Gastrocnemius medialis (tissue), 4 donors: ENCODE measurements around the gene SLC49A4. TPM values are rescaled to one million over a fixed set of nuclear protein-coding genes. Genes with fewer than 3 reads are reported as not detected.
A peak's percentile ranks its signal among the peaks of the same experiment; 100 is the strongest.
"Not testable (repeated sequence)": the region's sequence is repeated elsewhere in the genome, so short reads cannot be mapped to it uniquely, and the experiment has no call there.

Experiments used
- ATAC-seq, 2 donors: fragments of 150-250 bp; one replicate each; pipeline ENCODE4 v1.9.1; 2016
- DNase-seq, 2 donors: peaks; one replicate each; pipeline ENCODE4 v3.0.0-alpha.2; 2019
- H3K27ac ChIP-seq, 4 donors: fragments of 200-600 bp; sonication (generic); 1 replicate in 1 of 4; 2 replicates in 3 of 4; pipeline ENCODE4 v1.5.1; 2016 to 2018; ENCODE audit warnings: mild to moderate bottlenecking in 2 of 4, moderate library complexity in 1 of 4
- H3K27me3 ChIP-seq, 3 donors: fragments of 200-600 bp; sonication (generic) in 2 of 3; 1 replicate in 1 of 3; 2 replicates in 2 of 3; pipeline versions ENCODE4 v1.5.1 to v1.6.0; 2016 to 2019; ENCODE audit warnings: mild to moderate bottlenecking in 1 of 3, moderate library complexity in 1 of 3
- H3K36me3 ChIP-seq, 2 donors: fragments of 200-600 bp; sonication (generic) in 1 of 2; one replicate each; pipeline ENCODE4 v1.5.1; 2017 to 2018
- H3K4me1 ChIP-seq, 2 donors: fragments of 200-600 bp; sonication (generic) in 1 of 2; one replicate each; pipeline ENCODE4 v1.5.1; 2016 to 2017; ENCODE audit warnings: mild to moderate bottlenecking in 2 of 2
- H3K4me3 ChIP-seq, 4 donors: fragments of 200-600 bp; sonication (generic) in 3 of 4; 1 replicate in 1 of 4; 2 replicates in 3 of 4; pipeline ENCODE4 v1.5.1; 2016 to 2019; ENCODE audit warnings: mild to moderate bottlenecking in 2 of 4
- H3K9me3 ChIP-seq, 3 donors: fragments of 200-600 bp; sonication (generic) in 2 of 3; 1 replicate in 1 of 3; 2 replicates in 2 of 3; pipeline ENCODE4 v1.5.1; 2016 to 2019
- CTCF ChIP-seq, 5 experiments: fragments of 450-650 bp in 3 of 5; fragments of 200-600 bp in 2 of 5; sonication (generic) in 2 of 5; IDR thresholded peaks in 4 of 5; conservative IDR thresholded peaks in 1 of 5; 1 replicate in 4 of 5; 2 replicates in 1 of 5; pipeline ENCODE4 v1.5.1; 2016 to 2019; ENCODE audit warnings: antibody characterized with exemption in 5 of 5, mild to moderate bottlenecking in 3 of 5, moderate library complexity in 3 of 5
- POLR2A ChIP-seq, 2 donors: fragments of 450-650 bp; IDR thresholded peaks; one replicate each; pipeline ENCODE4 v1.6.1; 2017; ENCODE audit warnings: antibody characterized with exemption in 2 of 2, mild to moderate bottlenecking in 2 of 2, moderate library complexity in 2 of 2
- in situ Hi-C, 4 donors: fragments of 200-750 bp; cut with MboI; loops; one replicate each; pipeline versions ENCODE4 v1.15.0 to v1.8.0; 2017; ENCODE audit warnings: low sequenced_read_pairs in 4 of 4
- intact Hi-C: fragments of 100-400 bp; cut with DNase I; formaldehyde crosslinking; loops from one replicate; pipeline ENCODE4 v1.15.1; 2023; ENCODE audit warnings: low total_unique reads
- total RNA-seq, 4 donors: library from RNA; depleted of rRNA; stranded (reverse); fragments of >200 nt; gene quantifications; one replicate each; pipeline versions ENCODE4 v1.1.0 to v1.2.3, GENCODE V29; 2016

Gene SLC49A4
- total RNA-seq: 10 to 100 TPM; 29.0 to 81.7 (median 44.8) TPM

- Histone ChIP-seq H3K27me3 (no peaks in the 10 kb centered on the region), H3K36me3 (no peaks in the 10 kb centered on the region), H3K9me3 (no peaks in the 10 kb centered on the region), H3K27ac (peak within 1 kb of the TSS; percentile 95 to 99 (median 96)), H3K4me1 (peaks cover 53 to 59% of the 10 kb centered on the region in 2 donors), H3K4me3 (peak within 1 kb of the TSS; percentile 74 to 90 (median 78))
- in situ Hi-C loops (loop anchor here in 1 of 4 donors (25.0 kb wide), 1 partner anchor 408 kb away; the partner anchor contains the start of genes FAM162A and MIX23), intact Hi-C loops (loop anchor here (2.0 to 10.0 kb wide), 4 partner anchors 30 to 1200 kb away; partner anchors contain the start of genes FBXO40, KPNA1 and PARP14)
- peak; percentile 69 to 87 for DNase-seq
- peak in 1 of 5 experiments; percentile 10 for TF ChIP-seq CTCF (IDR thresholded peaks at IDR 0.05 in 4 of 5, conservative IDR thresholded peaks at IDR 0.05 in 1 of 5)
- TF ChIP-seq POLR2A (IDR thresholded peaks at IDR 0.05): peak; percentile 93 to 97
- ATAC-seq: peak; percentile 68 to 77
These were observed at the start of gene SLC49A4 for GRCh38 chr3:122794779-122795673. TSS of gene SLC49A4 (plus strand) at chr3:122795069. CDS start at chr3:122795193, 124 bp downstream.

- in situ Hi-C loops: no loop called here
- no peaks in the 10 kb centered on the region for H3K4me1 ChIP-seq
- no peaks in the 10 kb centered on the region for H3K9me3 ChIP-seq
- TF ChIP-seq CTCF (IDR thresholded peaks at IDR 0.05 in 4 of 5, conservative IDR thresholded peaks at IDR 0.05 in 1 of 5) (no peak), POLR2A (IDR thresholded peaks at IDR 0.05) (no peak)
- ATAC-seq: peak; percentile 65 to 74
- H3K27me3 ChIP-seq: no peaks in the 10 kb centered on the region
- no peak for DNase-seq
- no peak overlapping the region for H3K4me3 ChIP-seq
- H3K27ac ChIP-seq: peak overlapping the region in 3 of 4 donors; percentile 23 to 41 (median 29)
- H3K36me3 ChIP-seq: peaks cover 0 to 32% of the 10 kb centered on the region in 2 donors
- intact Hi-C loops: no loop called here
These were observed 49.4 kb upstream of the SLC49A4 start for GRCh38 chr3:122745369-122746021.

- H3K36me3 ChIP-seq: peaks cover 0 to 40% of the 10 kb centered on the region in 2 donors
- H3K4me3 ChIP-seq, DNase-seq, H3K27me3 ChIP-seq, H3K9me3 ChIP-seq, H3K27ac ChIP-seq, intact Hi-C loops, in situ Hi-C loops, H3K4me1 ChIP-seq, ATAC-seq: not testable (repeated sequence)
These were observed 47.6 kb upstream of the SLC49A4 start for GRCh38 chr3:122747295-122747694.

GRCh38 chr3:122748347-122748746 is 46.5 kb upstream of the SLC49A4 start:
- intact Hi-C loops: no loop called here
- Histone ChIP-seq H3K4me1 (no peaks in the 10 kb centered on the region), H3K27ac (no peak overlapping the region), H3K9me3 (no peaks in the 10 kb centered on the region), H3K4me3 (no peak overlapping the region), H3K36me3 (peaks cover 0 to 38% of the 10 kb centered on the region in 2 donors), H3K27me3 (no peaks in the 10 kb centered on the region)
- ATAC-seq (no peak), DNase-seq (no peak)
- TF ChIP-seq POLR2A (IDR thresholded peaks at IDR 0.05): no peak
- no peak for TF ChIP-seq CTCF (IDR thresholded peaks at IDR 0.05 in 4 of 5, conservative IDR thresholded peaks at IDR 0.05 in 1 of 5)
- in situ Hi-C loops: no loop called here

GRCh38 chr3:122754929-122755328 is 39.9 kb upstream of the SLC49A4 start:
- no peak overlapping the region for H3K4me3 ChIP-seq
- ATAC-seq: peak; percentile 45 to 90
- no peak for TF ChIP-seq POLR2A (IDR thresholded peaks at IDR 0.05)
- peak; percentile 40 to 72 (median 57) for TF ChIP-seq CTCF (IDR thresholded peaks at IDR 0.05 in 4 of 5, conservative IDR thresholded peaks at IDR 0.05 in 1 of 5)
- no peaks in the 10 kb centered on the region for H3K27me3 ChIP-seq
- intact Hi-C loops: loop anchor here (5.0 kb wide), 3 partner anchors 67 to 272 kb away; partner anchors contain the start of gene SEMA5B
- H3K36me3 ChIP-seq: peaks cover 4 to 50% of the 10 kb centered on the region in 2 donors
- in situ Hi-C loops: no loop called here
- H3K27ac ChIP-seq: no peak overlapping the region
- no peak for DNase-seq
- H3K4me1 ChIP-seq: peaks cover 1 to 10% of the 10 kb centered on the region in 2 donors
- no peaks in the 10 kb centered on the region for H3K9me3 ChIP-seq
